Measurements from ENCODE around the gene PIAS3. TPM values are rescaled to one million over a fixed set of nuclear protein-coding genes. Genes with fewer than 3 reads are reported as not detected.
A peak's percentile ranks its signal among the peaks of the same experiment; 100 is the strongest.

The PIAS3 gene
- total and polyA plus RNA-seq, 2 experiments from 2014 or later, result 18.1 to 51.2 TPM

GRCh38 chr1:145859491-145860023 lies 676 bp upstream of the PIAS3 start:
- under 1% methylated on average over 34 of the region's 41 CpGs for WGBS (ENCODE audit: low lambda C conversion rate, missing lambda C conversion rate)
- peaks cover 6% of the 10 kb centered on the region for H4K20me1 ChIP-seq (ENCODE audit: insufficient read depth, poor library complexity, severe bottlenecking)

DNA sequence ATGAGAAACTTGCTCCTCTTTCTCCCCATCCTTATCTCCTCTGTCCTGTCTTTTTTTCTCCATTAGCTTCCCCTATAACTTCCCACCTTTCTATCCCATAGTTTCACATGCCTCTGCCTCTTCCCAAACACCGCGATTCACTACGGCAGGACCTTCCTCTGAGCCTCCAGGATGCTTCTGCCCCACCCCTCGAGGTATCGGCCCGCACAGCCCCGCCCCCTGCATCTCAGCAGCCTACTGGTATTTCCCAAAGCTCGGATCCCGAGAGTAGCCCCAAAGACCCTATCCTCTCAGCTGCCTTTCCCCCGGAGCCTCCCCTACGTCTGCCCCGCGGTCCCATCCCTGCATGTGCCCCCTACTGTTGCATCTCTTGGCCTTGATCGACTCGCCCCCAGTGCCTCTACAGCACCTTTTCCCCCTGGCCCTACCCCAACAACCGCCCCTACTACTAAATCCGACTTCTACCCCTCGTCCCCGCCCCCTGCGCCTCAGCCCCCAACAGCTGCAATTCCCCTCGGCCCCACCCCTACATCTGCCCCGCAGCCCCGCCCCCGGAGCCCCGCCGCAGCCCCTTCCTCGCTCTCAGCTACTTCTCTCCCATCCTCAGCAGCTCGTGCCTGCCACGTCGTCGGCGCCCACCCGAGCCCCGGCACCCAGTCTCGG lies 512 bp downstream of the PIAS3 start:
- peak overlapping the region; percentile 94 for H3K27ac ChIP-seq
- peak; percentile 73 for DNase-seq (ENCODE audit: low spot score)
- H3K4me3 ChIP-seq, result peak overlapping the region; percentile 51
- no peaks in the 10 kb centered on the region for H3K36me3 ChIP-seq (replicated peaks; ENCODE audit: insufficient read depth, low read depth)
- peak overlapping the region; percentile 80 for H2AFZ ChIP-seq
- under 1% methylated on average over 26 of the region's 35 CpGs for WGBS (ENCODE audit: low lambda C conversion rate, missing lambda C conversion rate)
- H3K4me1 ChIP-seq (ENCODE audit: insufficient read depth), result peaks cover 5% of the 10 kb centered on the region
- H3K27me3 ChIP-seq, result no peaks in the 10 kb centered on the region
- H4K20me1 ChIP-seq (ENCODE audit: insufficient read depth, poor library complexity, severe bottlenecking), result peaks cover 6% of the 10 kb centered on the region
- H3K79me2 ChIP-seq, result peaks cover 16% of the 10 kb centered on the region
- TF ChIP-seq CTCF (IDR thresholded peaks at IDR 0.05; ENCODE audit: poor library complexity), result peak; percentile 4
- no peak for TF ChIP-seq EZH2 (IDR thresholded peaks at IDR 0.05; ENCODE audit: borderline replicate concordance)
- no peaks in the 10 kb centered on the region for H3K9me3 ChIP-seq (ENCODE audit: low read depth)
- no peaks in the 10 kb centered on the region for H3K9me2 ChIP-seq (replicated peaks; ENCODE audit: insufficient read depth)
- peak overlapping the region; percentile 81 for H3K4me2 ChIP-seq

More at GRCh38 chr1:145859491-145860023, 676 bp upstream of the PIAS3 start:
- Histone ChIP-seq H3K27ac (peak overlapping the region; percentile 94), H3K79me2 (peaks cover 16% of the 10 kb centered on the region), H2AFZ (peak overlapping the region; percentile 95), H3K9me3 (ENCODE audit: low read depth) (no peaks in the 10 kb centered on the region), H3K4me1 (ENCODE audit: insufficient read depth) (peaks cover 5% of the 10 kb centered on the region), H3K9me2 (replicated peaks; ENCODE audit: insufficient read depth) (no peaks in the 10 kb centered on the region), H3K4me3 (peak overlapping the region; percentile 31), H3K4me2 (peak overlapping the region; percentile 77), H3K27me3 (no peaks in the 10 kb centered on the region), H3K36me3 (replicated peaks; ENCODE audit: insufficient read depth, low read depth) (no peaks in the 10 kb centered on the region)
- TF ChIP-seq EZH2 (IDR thresholded peaks at IDR 0.05; ENCODE audit: borderline replicate concordance) (no peak), CTCF (IDR thresholded peaks at IDR 0.05; ENCODE audit: poor library complexity) (peak; percentile 1), EZH2phosphoT487 (IDR thresholded peaks at IDR 0.05; ENCODE audit: low read depth, severe bottlenecking, unreplicated experiment) (no peak)
- DNase-seq (ENCODE audit: low spot score), result peak; percentile 96

DNA sequence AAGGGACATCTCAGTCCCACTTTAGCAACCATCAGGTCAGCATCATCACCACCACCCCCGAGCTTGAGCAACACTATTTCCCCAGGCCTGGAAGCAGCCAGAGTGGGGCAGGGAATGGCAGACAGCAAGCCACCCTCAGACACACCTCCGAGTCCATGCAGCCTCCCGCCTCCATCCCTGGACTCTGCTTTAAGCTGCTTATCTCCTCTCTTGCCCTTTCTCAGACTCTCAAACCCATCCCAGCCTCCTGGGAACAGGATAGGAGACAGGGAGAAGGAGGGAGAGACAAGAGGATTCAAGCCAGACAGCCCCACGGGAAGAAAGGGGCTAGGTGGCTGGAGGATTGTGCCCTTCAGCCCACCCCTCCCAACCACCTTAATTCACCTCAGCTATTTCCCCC lies 1.7 kb downstream of the PIAS3 start:
- Histone ChIP-seq H3K4me1 (ENCODE audit: insufficient read depth) (peaks cover 5% of the 10 kb centered on the region), H4K20me1 (ENCODE audit: insufficient read depth, poor library complexity, severe bottlenecking) (peaks cover 6% of the 10 kb centered on the region), H3K79me2 (peaks cover 16% of the 10 kb centered on the region), H3K27me3 (no peaks in the 10 kb centered on the region), H3K9me2 (replicated peaks; ENCODE audit: insufficient read depth) (no peaks in the 10 kb centered on the region), H2AFZ (no peak overlapping the region), H3K36me3 (replicated peaks; ENCODE audit: insufficient read depth, low read depth) (no peaks in the 10 kb centered on the region), H3K4me2 (peak overlapping the region; percentile 81), H3K27ac (no peak overlapping the region), H3K9me3 (ENCODE audit: low read depth) (no peaks in the 10 kb centered on the region), H3K4me3 (no peak overlapping the region)
- TF ChIP-seq EZH2phosphoT487 (IDR thresholded peaks at IDR 0.05; ENCODE audit: low read depth, severe bottlenecking, unreplicated experiment) (no peak), EZH2 (IDR thresholded peaks at IDR 0.05; ENCODE audit: borderline replicate concordance) (no peak), CTCF (IDR thresholded peaks at IDR 0.05; ENCODE audit: poor library complexity) (no peak)
- no peak for DNase-seq (ENCODE audit: low spot score)
- WGBS (ENCODE audit: low lambda C conversion rate, missing lambda C conversion rate), result 87% methylated on average over 4 of the region's 4 CpGs

All from hepatocyte (in vitro differentiated cells).